NCI-H345 treated with DMSO at 0.1 percent for 48 hours (cell line): ENCODE measurements around the gene TNFRSF4.

Experiments used
- DNase-seq: peaks from one replicate; lab custom pipeline; 2025; ENCODE audit not compliant: unreplicated experiment; lab: John Stamatoyannopoulos, UW

TNFRSF4 gene

GRCh38 chr1:1219341-1219740, 5.4 kb upstream of the TNFRSF4 start:
- DNase-seq, result no peak

GRCh38 chr1:1218524-1219200, 4.7 kb upstream of the TNFRSF4 start:
- no peak for DNase-seq

GRCh38 chr1:1217621-1218523, 3.9 kb upstream of the TNFRSF4 start:
- DNase-seq, result no peak

- DNase-seq, result no peak
Measured at GRCh38 chr1:1216770-1217620, 3.0 kb upstream of the TNFRSF4 start.

- DNase-seq, result no peak
Measured at GRCh38 chr1:1215881-1216605, 2.1 kb upstream of the TNFRSF4 start.

- no peak for DNase-seq
Measured at GRCh38 chr1:1215080-1215676, 1.2 kb upstream of the TNFRSF4 start.

- DNase-seq, result no peak
Measured at GRCh38 chr1:1212780-1213344, 1.1 kb downstream of the TNFRSF4 start.

GRCh38 chr1:1211541-1212441, 2.2 kb downstream of the TNFRSF4 start:
- DNase-seq, result no peak

GRCh38 chr1:1210726-1211540, 3.0 kb downstream of the TNFRSF4 start:
- no peak for DNase-seq

GRCh38 chr1:1208713-1209433, 5.1 kb downstream of the TNFRSF4 start:
- DNase-seq, result no peak

- no peak for DNase-seq
Measured at GRCh38 chr1:1207571-1207892, 6.4 kb downstream of the TNFRSF4 start.

GRCh38 chr1:1206966-1207531, 6.9 kb downstream of the TNFRSF4 start:
- no peak for DNase-seq

GRCh38 chr1:1206376-1206965, 7.5 kb downstream of the TNFRSF4 start, which contains the start of gene TNFRSF18:
TNFRSF18 (minus strand) TSS chr1:1206592; CDS start chr1:1206571, 21 bp downstream.
- DNase-seq, result no peak

GRCh38 chr1:1205769-1206375, 8.1 kb downstream of the TNFRSF4 start:
- DNase-seq, result no peak

- DNase-seq, result no peak
Measured at GRCh38 chr1:1204998-1205768, 8.8 kb downstream of the TNFRSF4 start.
